HepG2 (cell line): ENCODE data around the gene ARHGDIA. TPM values are rescaled to one million over a fixed set of nuclear protein-coding genes. Genes with fewer than 3 reads are reported as not detected.

Experiments used
- ASH2L ChIP-seq: fragments of 300-600, 200-600 bp; sonication (generic); IDR thresholded peaks from 2 replicates; pipeline ENCODE4 v1.7.0; 2017; ENCODE audit warnings: low read depth, mild to moderate bottlenecking, moderate library complexity, mixed read lengths, low read length; ENCODE audit not compliant: insufficient read length
- CERS6 ChIP-seq: sonication (generic); formaldehyde crosslinking; IDR thresholded peaks from 2 replicates; pipeline ENCODE4 v1.5.0; 2020; ENCODE audit warnings: missing genetic modification reagents
- FOXK1 ChIP-seq: sonication (generic); formaldehyde crosslinking; IDR thresholded peaks from 2 replicates; pipeline ENCODE4 v1.4.0; 2020; ENCODE audit warnings: low read depth, missing genetic modification reagents, borderline replicate concordance
- HNF4G ChIP-seq, 2 experiments: sonication (generic) in 1 of 2; formaldehyde crosslinking in 1 of 2; IDR thresholded peaks; 2 replicates each; pipeline versions ENCODE4 v1.4.0 to v1.6.1; 2011 to 2020; ENCODE audit warnings: borderline replicate concordance in 2 of 2, low read depth in 2 of 2, mild to moderate bottlenecking in 2 of 2, low read length in 1 of 2, missing genetic modification reagents in 1 of 2, moderate library complexity in 1 of 2
- HOXA9 ChIP-seq: sonication (generic); formaldehyde crosslinking; IDR thresholded peaks from 2 replicates; pipeline ENCODE4 v1.8.1; 2022; ENCODE audit warnings: missing genetic modification reagents, mild to moderate bottlenecking, moderate library complexity, borderline replicate concordance
- MYPOP ChIP-seq: sonication (generic); formaldehyde crosslinking; IDR thresholded peaks from 2 replicates; pipeline ENCODE4 v1.8.1; 2023; ENCODE audit warnings: mild to moderate bottlenecking, moderate library complexity, missing genetic modification reagents
- NFIB ChIP-seq: sonication (generic); formaldehyde crosslinking; IDR thresholded peaks from 2 replicates; pipeline ENCODE4 v1.9.0; 2021; ENCODE audit warnings: missing genetic modification reagents, mild to moderate bottlenecking, borderline replicate concordance
- POLR2A ChIP-seq, 2 experiments: IDR thresholded peaks; 2 replicates each; pipeline ENCODE4 v1.6.1; 2011; ENCODE audit warnings: low read depth in 2 of 2, low read length in 2 of 2, mild to moderate bottlenecking in 1 of 2, moderate library complexity in 1 of 2; ENCODE audit not compliant: insufficient read depth in 1 of 2
- POLR2AphosphoS2 ChIP-seq: IDR thresholded peaks from 2 replicates; pipeline ENCODE4 v1.6.1; 2011; ENCODE audit warnings: low read depth, low read length, improper control_type of control experiment
- RBFOX2 ChIP-seq: fragments of 200-400 bp; formaldehyde crosslinking; IDR thresholded peaks from 2 replicates; pipeline ENCODE4 v1.6.1; 2017; ENCODE audit warnings: low read depth, mild to moderate bottlenecking, low read length
- TBL1XR1 ChIP-seq: fragments of 150-350 bp; IDR thresholded peaks from 2 replicates; pipeline ENCODE4 v1.6.1; 2014; ENCODE audit warnings: borderline replicate concordance, low read length; ENCODE audit not compliant: partially characterized antibody
- ZBTB38 ChIP-seq: sonication (generic); formaldehyde crosslinking; IDR thresholded peaks from 2 replicates; pipeline ENCODE4 v1.5.1; 2020; ENCODE audit warnings: mild to moderate bottlenecking, missing genetic modification reagents
- ZC3H4 ChIP-seq: sonication (generic); formaldehyde crosslinking; IDR thresholded peaks from 2 replicates; pipeline ENCODE4 v1.4.0; 2020; ENCODE audit warnings: missing genetic modification reagents, borderline replicate concordance
- ZGPAT ChIP-seq: IDR thresholded peaks from 2 replicates; pipeline ENCODE4 v1.6.1; 2016; ENCODE audit warnings: mild to moderate bottlenecking
- ZNF569 ChIP-seq: sonication (generic); formaldehyde crosslinking; IDR thresholded peaks from 2 replicates; pipeline ENCODE4 v1.5.0; 2020; ENCODE audit warnings: mild to moderate bottlenecking, missing genetic modification reagents, moderate library complexity, borderline replicate concordance
- ZNF737 ChIP-seq: sonication (generic); formaldehyde crosslinking; IDR thresholded peaks from 2 replicates; pipeline ENCODE4 v1.5.0; 2020; ENCODE audit warnings: missing genetic modification reagents, mild to moderate bottlenecking, borderline replicate concordance
- ZNF850 ChIP-seq: sonication (generic); formaldehyde crosslinking; conservative IDR thresholded peaks from 2 replicates; pipeline ENCODE4 v1.9.0; 2021; ENCODE audit warnings: mild to moderate bottlenecking, missing genetic modification reagents
- polyA plus RNA-seq, 8 experiments: library from polyadenylated mRNA; depleted of rRNA in 3 of 8; stranded (reverse) in 7 of 8; unstranded in 1 of 8; fragments of >200 nt; fragmentation: Illumina TruSeq in 4 of 8; extraction: Trizol in 4 of 8; gene quantifications; 2 replicates each; pipeline versions ENCODE4 v1.2.1 to v1.2.3, GENCODE V29; 2011 to 2016; ENCODE audit warnings: low read depth in 4 of 8, missing spikeins in 1 of 8, mixed read lengths in 1 of 8; ENCODE audit not compliant: insufficient read depth in 1 of 8
- total RNA-seq, 5 experiments: library from RNA; depleted of rRNA; stranded (reverse); fragments of >200 nt; fragmentation: Illumina TruSeq; extraction: Trizol; gene quantifications; 2 replicates each; pipeline ENCODE4 v1.2.3, GENCODE V29; 2016; ENCODE audit warnings: low read depth in 1 of 5
- TF ChIP-seq, protein P1 (sequence below): sonication (generic); formaldehyde crosslinking; IDR thresholded peaks from 2 replicates; pipeline ENCODE4 v1.4.0; 2020; ENCODE audit warnings: mild to moderate bottlenecking, low read depth, missing genetic modification reagents
- TF ChIP-seq, protein P2 (sequence below): sonication (generic); formaldehyde crosslinking; IDR thresholded peaks from 2 replicates; pipeline ENCODE4 v1.4.0; 2020; ENCODE audit warnings: missing genetic modification reagents
- TF ChIP-seq, protein P3 (sequence below): sonication (generic); formaldehyde crosslinking; IDR thresholded peaks from 2 replicates; pipeline ENCODE4 v1.8.1; 2023; ENCODE audit warnings: mild to moderate bottlenecking, missing genetic modification reagents

Gene ARHGDIA
- total and polyA plus RNA-seq, 2 of the 13 experiments (the other 11 are each of a cell fraction or from before 2014, with no cell fraction given) = 40.0 to 64.0 TPM

- 0 out of 2 replicates have a peak, but pooled peaks have one; percentile 8 for TF ChIP-seq ZNF850 (CRISPR knock-in tag)
- TF ChIP-seq MYPOP = no peak
- TF ChIP-seq TBL1XR1 = no peak
- TF ChIP-seq, protein P1, sequence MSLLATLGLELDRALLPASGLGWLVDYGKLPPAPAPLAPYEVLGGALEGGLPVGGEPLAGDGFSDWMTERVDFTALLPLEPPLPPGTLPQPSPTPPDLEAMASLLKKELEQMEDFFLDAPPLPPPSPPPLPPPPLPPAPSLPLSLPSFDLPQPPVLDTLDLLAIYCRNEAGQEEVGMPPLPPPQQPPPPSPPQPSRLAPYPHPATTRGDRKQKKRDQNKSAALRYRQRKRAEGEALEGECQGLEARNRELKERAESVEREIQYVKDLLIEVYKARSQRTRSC (CRISPR knock-in tag) = 0 out of 2 replicates have a peak, but pooled peaks have one; percentile 7
- peak; percentile 94 for TF ChIP-seq ZBTB38 (CRISPR knock-in tag)
- 0 out of 2 replicates have a peak, but pooled peaks have one; percentile 48 for TF ChIP-seq NFIB
- no peak for TF ChIP-seq POLR2AphosphoS2
- TF ChIP-seq FOXK1 = no peak
- 0 out of 2 replicates have a peak, but pooled peaks have one; percentile 39 for TF ChIP-seq ZGPAT (CRISPR knock-in tag)
- peak in 1 of 2 experiments; percentile 28; a peak in 1 of 4 replicates for TF ChIP-seq POLR2A (IDR thresholded peaks at IDR 0.05; ENCODE audit: insufficient read depth in 1 of 2, low read depth in 2 of 2, low read length in 2 of 2)
- TF ChIP-seq ZNF569 (CRISPR knock-in tag) = no peak
- TF ChIP-seq ZC3H4 (CRISPR knock-in tag) = peak; percentile 57; the same call in 1 of the 2 replicates
- TF ChIP-seq, protein P2, sequence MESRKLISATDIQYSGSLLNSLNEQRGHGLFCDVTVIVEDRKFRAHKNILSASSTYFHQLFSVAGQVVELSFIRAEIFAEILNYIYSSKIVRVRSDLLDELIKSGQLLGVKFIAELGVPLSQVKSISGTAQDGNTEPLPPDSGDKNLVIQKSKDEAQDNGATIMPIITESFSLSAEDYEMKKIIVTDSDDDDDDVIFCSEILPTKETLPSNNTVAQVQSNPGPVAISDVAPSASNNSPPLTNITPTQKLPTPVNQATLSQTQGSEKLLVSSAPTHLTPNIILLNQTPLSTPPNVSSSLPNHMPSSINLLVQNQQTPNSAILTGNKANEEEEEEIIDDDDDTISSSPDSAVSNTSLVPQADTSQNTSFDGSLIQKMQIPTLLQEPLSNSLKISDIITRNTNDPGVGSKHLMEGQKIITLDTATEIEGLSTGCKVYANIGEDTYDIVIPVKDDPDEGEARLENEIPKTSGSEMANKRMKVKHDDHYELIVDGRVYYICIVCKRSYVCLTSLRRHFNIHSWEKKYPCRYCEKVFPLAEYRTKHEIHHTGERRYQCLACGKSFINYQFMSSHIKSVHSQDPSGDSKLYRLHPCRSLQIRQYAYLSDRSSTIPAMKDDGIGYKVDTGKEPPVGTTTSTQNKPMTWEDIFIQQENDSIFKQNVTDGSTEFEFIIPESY (CRISPR knock-in tag) = 0 out of 2 replicates have a peak, but pooled peaks have one; percentile 11
- no peak for TF ChIP-seq HNF4G (IDR thresholded peaks at IDR 0.05; ENCODE audit: borderline replicate concordance, low read depth, low read length)
- no peak; the same call in 1 of the 2 replicates for TF ChIP-seq HNF4G (CRISPR knock-in tag; IDR thresholded peaks at IDR 0.05; ENCODE audit: borderline replicate concordance, low read depth)
- no peak for TF ChIP-seq HOXA9 (CRISPR knock-in tag)
- TF ChIP-seq ZNF737 (CRISPR knock-in tag) = no peak
- no peak for TF ChIP-seq ASH2L
- TF ChIP-seq RBFOX2 = peak; percentile 27; the same call in 1 of the 2 replicates
- TF ChIP-seq CERS6 = no peak
- TF ChIP-seq, protein P3, sequence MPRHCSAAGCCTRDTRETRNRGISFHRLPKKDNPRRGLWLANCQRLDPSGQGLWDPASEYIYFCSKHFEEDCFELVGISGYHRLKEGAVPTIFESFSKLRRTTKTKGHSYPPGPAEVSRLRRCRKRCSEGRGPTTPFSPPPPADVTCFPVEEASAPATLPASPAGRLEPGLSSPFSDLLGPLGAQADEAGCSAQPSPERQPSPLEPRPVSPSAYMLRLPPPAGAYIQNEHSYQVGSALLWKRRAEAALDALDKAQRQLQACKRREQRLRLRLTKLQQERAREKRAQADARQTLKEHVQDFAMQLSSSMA = no peak
Measured at GRCh38 chr17:81833921-81834830, 37.0 kb downstream of the ARHGDIA start (continued).
